GM21367 (cell line): Measurements from ENCODE around the gene FHL2.

Experiments
- ATAC-seq: cut with Tn5 transposase; IDR thresholded peaks from one replicate; pipeline ENCODE4 v1.9.1; 2021; ENCODE audit not compliant: unreplicated experiment

The FHL2 gene

DNA sequence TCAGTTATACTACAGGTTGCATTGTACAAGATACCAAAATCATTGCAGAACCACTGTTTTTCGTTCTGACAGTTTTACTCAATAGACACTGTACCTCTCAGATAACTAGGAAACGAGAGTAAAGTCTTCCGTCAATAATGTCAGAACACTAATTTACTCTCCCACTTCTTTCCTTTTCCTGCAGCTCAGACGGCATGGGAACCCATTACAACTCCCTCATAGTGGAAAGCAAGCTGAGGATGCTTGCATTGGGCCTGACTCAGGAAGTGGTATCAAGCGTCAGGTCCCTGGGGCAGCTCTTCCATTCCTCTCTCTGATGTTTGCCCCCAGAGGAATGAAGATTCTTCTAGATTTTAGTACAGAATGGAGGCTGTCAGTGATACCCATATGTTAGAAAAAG lies 23.9 kb upstream of the FHL2 start:
- ATAC-seq, result no peak

GRCh38 chr2:105421053-105421452 lies 22.2 kb upstream of the FHL2 start:
- no peak for ATAC-seq

GRCh38 chr2:105418522-105418921 lies 19.7 kb upstream of the FHL2 start:
- ATAC-seq, result no peak

DNA sequence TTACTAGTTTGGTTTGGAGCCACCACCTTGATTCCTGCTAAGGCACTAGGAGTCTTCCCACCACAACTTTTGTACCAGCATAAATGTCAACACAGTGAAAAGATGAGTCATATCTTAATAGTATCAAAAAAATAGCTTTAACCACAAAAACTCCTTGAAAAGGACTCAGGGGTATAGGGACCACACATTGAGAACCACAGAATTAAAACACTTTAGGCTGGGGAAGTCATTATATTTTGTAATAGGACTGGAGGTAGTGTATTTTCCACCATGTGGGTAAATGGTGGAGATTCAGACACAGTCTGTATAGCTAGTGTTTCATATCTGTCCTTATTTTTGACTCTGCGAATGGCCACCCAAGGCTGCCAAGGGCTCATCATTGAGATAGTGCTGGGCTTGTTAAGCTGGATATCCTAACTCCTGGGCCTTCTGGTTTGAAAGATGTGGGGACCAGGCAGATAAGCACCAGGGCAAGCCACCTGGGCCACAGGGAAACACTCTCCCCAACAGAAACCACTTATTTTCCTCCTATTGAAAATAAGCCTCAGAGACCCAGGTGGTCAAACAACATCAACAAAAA lies 19.1 kb upstream of the FHL2 start:
- ATAC-seq, result no peak

DNA sequence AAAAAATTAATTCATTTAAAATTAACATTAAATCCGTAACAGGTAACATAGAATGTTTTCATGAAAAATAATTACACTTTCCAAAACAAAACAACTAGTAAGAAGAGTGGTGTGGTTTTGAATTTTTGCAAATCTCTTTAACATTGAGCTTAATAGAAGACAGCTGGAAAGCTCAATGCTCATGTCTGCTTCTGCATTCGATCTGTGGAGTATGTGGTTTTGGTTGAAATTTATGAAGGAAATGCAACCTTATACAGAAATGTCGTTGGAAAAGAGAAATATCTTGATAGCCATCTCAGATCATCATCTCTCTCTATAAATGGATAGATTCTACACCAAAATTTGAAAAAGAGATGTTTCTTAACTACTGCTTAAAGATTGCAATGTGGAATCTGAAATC lies 17.3 kb upstream of the FHL2 start:
- ATAC-seq, result no peak

DNA sequence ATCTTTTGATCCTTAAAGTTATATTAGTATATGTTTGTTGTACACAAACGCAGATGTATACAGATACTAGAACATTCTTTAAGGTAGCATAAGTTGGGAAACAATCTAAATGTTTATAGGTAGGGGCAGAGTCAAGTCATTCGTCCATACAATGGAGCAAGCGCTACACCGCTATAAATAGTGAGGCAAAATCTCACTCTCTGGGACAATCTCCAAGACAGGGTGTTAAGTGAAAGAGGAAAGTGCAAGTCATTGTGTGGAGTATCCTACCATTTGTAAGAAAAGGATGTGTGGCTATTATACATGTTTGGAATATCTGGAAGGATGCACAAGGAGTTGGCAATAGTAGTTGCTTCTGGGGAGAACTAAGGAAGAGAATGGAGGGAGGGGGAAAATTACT lies 16.2 kb upstream of the FHL2 start:
- ATAC-seq, result no peak

GRCh38 chr2:105413206-105413605 lies 14.4 kb upstream of the FHL2 start:
- no peak for ATAC-seq

DNA sequence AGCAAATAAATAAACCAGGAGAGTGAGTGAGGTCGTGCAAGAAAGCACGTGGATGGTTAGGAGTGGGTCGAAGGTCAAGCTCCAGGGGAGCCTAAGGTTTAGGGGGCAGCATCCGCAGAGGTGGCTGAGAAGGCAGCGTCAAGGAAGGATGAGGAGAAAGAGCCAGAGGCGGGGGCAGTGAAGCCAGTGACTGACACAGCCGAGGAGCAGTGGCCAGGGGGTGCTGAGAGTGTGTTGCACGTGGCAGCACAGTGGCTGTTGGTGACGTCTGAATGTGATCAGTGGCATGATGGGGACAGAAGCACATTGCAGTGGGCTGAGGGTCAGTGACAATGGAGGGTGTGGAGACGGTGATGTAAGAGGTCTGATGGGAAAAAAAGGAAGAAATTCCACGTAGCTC lies 13.7 kb upstream of the FHL2 start:
- no peak for ATAC-seq

- ATAC-seq, result no peak
Observed at GRCh38 chr2:105411720-105412407, 13.0 kb upstream of the FHL2 start.

DNA sequence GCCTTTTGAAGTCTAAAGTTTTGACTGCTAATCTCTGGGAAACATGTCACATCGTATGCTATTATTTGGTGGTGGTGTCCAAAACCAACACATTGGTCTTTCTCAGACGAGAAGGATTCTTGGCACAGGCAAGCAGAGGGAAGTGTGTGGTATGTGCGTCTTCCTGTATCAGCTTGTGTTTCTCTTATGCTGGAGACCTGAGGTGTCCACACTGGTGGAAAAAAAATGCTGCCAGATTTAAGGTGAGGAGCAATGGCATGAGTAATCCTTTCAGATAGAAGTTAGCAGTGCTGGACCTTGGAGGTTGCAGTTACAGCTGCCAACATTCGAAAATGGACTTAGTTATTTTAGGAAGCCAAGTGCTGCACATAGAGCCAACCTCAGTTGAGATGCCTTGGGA lies 11.7 kb upstream of the FHL2 start:
- no peak for ATAC-seq

- ATAC-seq, result no peak
Observed at GRCh38 chr2:105409717-105410116, 10.9 kb upstream of the FHL2 start.

DNA sequence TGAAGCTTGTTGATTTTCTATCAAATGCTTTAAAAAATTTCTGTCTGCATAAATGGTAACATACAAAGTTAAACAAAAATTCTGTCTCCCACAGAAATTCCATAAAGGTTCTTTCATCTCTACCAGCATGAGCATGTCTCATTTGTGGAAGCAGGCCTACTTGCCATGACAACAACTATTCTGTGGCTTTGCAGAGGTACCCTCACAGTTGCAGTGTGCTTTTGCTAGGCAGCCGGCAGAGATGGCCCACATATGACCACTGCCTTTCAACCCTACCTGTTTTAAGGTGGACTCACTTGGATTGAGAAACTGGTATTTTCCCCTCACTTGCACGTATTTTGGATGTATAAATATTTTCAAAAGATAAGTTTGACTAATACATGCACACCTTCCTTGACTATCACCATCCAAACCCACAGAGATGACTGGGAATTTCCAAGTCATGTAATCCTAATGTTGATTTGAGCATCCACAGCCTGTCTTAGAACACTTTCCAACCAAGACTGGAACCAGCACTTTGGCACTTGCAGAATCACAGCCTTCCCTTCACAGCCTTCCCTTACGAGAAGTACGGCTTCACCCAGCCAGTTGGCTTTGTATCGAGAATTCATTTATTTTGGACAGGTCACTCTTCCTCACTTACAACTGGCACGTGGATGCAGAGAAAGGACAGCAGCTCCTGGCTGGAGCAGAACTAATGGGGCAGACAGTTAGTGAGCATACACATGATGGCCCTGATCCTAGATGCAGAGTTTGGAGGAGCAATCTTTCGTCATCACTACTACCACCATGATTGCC lies 9.3 kb upstream of the FHL2 start:
- ATAC-seq, result no peak

- no peak for ATAC-seq
Observed at GRCh38 chr2:105406221-105406620, 7.4 kb upstream of the FHL2 start.

DNA sequence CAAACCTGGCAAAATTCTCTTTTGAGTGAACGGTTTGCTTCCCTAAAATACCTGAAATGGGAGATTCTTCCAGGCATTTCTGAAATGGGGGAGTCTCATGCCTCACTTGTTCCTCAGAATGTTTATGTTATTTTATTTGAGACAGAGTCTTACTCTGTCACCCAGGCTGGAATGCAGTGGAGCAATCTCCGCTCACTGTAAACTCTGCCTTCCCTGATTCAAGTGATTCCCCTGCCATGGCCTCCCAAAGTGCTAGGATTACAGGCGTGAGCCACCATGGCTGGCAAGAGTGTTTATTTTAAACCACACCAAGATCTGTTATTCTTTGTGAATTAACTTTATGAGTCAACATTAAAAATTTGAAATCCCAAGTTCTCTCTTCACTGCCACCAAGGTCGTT lies 6.4 kb upstream of the FHL2 start:
- ATAC-seq, result no peak

DNA sequence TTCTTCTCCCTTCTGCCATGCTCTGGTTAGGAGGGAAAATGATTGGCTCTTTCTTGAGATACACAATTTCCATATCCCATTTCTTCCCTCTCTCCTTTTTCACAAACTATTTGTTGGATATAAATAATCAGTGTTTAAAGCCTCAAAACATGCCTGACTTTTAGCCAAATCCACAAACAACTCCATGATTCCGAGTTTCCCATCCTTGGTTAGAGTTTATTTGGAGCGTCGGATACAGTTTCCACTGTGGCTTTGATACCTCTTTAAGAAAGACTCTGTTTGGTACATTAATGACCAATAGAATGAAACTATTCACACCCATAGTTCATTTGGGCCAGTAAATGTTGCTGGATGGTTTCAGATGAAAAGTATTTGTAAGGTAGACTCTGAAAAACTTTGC lies 5.9 kb upstream of the FHL2 start:
- ATAC-seq, result no peak

DNA sequence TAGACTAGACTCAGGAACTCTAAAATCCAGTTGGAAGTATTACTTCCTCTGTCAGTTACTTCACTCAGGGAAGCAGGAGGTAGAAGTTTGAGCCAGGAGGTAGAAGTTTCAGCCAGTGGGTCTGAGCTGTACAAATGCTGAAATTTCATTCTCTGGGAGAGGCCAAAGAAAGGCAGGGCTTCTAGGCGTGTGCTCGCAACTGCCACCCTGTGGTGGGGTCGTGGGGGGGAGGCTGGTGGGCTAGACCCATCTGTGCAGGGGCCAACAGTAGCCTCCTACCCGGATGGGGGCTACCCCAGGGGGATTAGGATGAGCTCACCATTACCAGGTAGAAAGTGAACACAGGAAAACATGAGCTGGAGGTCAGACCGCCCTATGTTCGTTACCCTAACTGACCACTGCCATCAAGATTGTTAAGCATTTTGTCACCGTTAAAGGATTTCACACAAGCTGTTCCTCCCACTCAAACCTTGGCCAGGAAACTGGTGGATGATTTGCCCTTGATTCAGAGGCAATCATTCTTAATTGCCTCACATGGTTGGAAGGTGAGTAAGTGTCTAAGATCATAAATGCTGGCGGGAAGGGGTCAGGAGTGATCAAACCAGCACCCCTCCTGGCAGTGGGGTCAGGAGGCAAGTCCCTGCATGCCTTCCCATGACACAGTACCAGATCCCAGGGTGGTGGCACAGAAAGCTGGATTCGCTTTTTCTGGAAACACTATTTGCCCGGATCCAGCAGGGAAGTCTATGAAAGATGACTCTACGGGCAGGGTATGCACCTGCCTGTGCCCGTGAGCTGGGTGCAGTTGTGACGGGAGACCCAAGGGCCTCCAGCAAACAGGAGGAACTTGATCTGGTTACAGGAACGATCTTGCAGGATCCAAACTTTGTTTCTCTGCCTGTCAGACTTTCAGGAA lies 5.2 kb upstream of the FHL2 start:
- ATAC-seq, result no peak

DNA sequence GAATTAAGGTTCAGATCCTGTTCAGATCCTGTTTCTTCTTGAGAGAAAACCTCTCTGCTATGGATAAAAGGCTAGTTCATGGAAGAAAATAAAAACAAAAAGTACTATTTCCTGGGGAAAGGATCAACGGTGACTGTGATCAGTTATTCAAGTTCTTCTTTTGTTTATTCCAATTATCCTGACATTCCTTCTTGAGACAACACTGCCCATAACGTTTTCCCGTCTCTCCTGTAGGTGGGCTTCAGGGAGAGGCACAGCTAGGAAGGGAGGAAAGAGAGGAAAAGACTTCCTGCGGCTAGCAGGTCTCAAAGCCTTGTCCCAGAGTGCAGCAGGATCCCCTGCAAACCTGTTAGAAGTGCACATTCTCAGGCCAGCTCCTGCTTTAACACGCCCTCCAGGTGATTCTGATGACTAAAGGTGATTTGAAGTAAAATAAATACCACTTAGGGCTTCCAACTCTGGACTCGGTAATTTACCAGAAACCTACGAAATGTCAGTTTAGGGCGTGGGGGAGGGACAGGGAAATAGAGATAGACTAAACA lies 4.5 kb upstream of the FHL2 start:
- no peak for ATAC-seq

DNA sequence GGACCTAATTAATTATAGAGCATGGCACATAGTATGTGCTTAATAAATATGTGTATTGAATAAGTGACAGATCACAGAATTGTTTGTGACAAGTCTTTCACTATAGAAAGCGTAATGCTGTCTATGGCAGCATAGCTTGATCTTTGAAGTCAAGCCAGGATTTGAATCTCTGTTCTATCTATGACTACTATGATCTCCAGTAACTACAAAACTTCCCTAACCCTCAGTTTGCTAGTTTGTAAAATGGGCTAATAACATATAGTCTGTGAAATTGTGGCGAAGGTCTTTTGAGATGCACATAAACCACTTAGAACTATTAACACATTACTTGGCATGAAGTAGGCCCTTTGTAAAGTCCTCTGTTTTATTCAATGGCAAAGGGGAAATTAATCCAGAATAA lies 4.0 kb upstream of the FHL2 start:
- no peak for ATAC-seq

- ATAC-seq, result no peak
Observed at GRCh38 chr2:105401867-105402266, 3.0 kb upstream of the FHL2 start.

- ATAC-seq, result no peak
Observed at GRCh38 chr2:105400138-105400540, 1.3 kb upstream of the FHL2 start.
